SK-N-SH treated with all-trans-retinoic acid at 6 μM for 48 hours (cell line): Measurements from ENCODE around the gene SH2D6.
"Not testable (repeated sequence)": the region's sequence is repeated elsewhere in the genome, so short reads cannot be mapped to it uniquely, and the experiment has no call there.

Source experiments
- ATAC-seq: fragments of 200-7000 bp; cut with Tn5 transposase; 3 replicates; pipeline ENCODE4 v1.9.1; 2020; ENCODE audit warnings: mild to moderate bottlenecking, moderate library complexity
- ARNTL ChIP-seq: fragments of 450-650 bp; formaldehyde crosslinking; IDR thresholded peaks from 2 replicates; pipeline ENCODE4 v1.5.0; 2020; ENCODE audit warnings: low read depth, mild to moderate bottlenecking, moderate library complexity, borderline replicate concordance
- BACH2 ChIP-seq: fragments of 250-450 bp; sonication (Bioruptor Pico); IDR thresholded peaks from 2 replicates; pipeline ENCODE4 v1.9.0; 2021; ENCODE audit warnings: mild to moderate bottlenecking, borderline replicate concordance
- CREB5 ChIP-seq: fragments of 250-450 bp; sonication (Bioruptor Pico); IDR thresholded peaks from 2 replicates; pipeline ENCODE4 v1.5.1; 2020; ENCODE audit warnings: low read depth, mild to moderate bottlenecking, moderate library complexity
- CSRNP3 ChIP-seq: fragments of 250-450 bp; sonication (Bioruptor Pico); IDR thresholded peaks from 2 replicates; pipeline ENCODE4 v1.5.1; 2021; ENCODE audit warnings: mild to moderate bottlenecking, moderate library complexity
- ESRRG ChIP-seq: fragments of 250-450 bp; sonication (Bioruptor Pico); IDR thresholded peaks from 2 replicates; pipeline ENCODE4 v1.6.1; 2021; ENCODE audit warnings: mild to moderate bottlenecking
- GLIS3 ChIP-seq: fragments of 250-450 bp; sonication (Bioruptor Pico); IDR thresholded peaks from 2 replicates; pipeline ENCODE4 v1.5.0; 2020; ENCODE audit warnings: mild to moderate bottlenecking, moderate library complexity
- ISL1 ChIP-seq: fragments of 250-450 bp; sonication (Bioruptor Pico); IDR thresholded peaks from 2 replicates; pipeline ENCODE4 v2.1.2; 2022; ENCODE audit warnings: mild to moderate bottlenecking, moderate library complexity
- OSR1 ChIP-seq: fragments of 250-450 bp; sonication (Bioruptor Pico); IDR thresholded peaks from 2 replicates; pipeline ENCODE4 v1.8.0; 2022; ENCODE audit warnings: moderate library complexity, mild to moderate bottlenecking, inconsistent platforms
- PATZ1 ChIP-seq: fragments of 250-450 bp; sonication (Bioruptor Pico); IDR thresholded peaks from 2 replicates; pipeline ENCODE4 v1.8.0; 2020; ENCODE audit warnings: mild to moderate bottlenecking, moderate library complexity, borderline replicate concordance
- POU6F1 ChIP-seq: fragments of 250-450 bp; sonication (Bioruptor Pico); IDR thresholded peaks from 2 replicates; pipeline ENCODE4 v1.8.0; 2021; ENCODE audit warnings: low read depth, mild to moderate bottlenecking, moderate library complexity, borderline replicate concordance
- PPARA ChIP-seq: fragments of 250-450 bp; sonication (Bioruptor Pico); IDR thresholded peaks from 2 replicates; pipeline ENCODE4 v1.5.0; 2020; ENCODE audit warnings: mild to moderate bottlenecking, borderline replicate concordance
- RARB ChIP-seq: fragments of 250-450 bp; sonication (Bioruptor Pico); IDR thresholded peaks from 2 replicates; pipeline ENCODE4 v1.8.0; 2021; ENCODE audit warnings: mild to moderate bottlenecking, moderate library complexity
- SNAI2 ChIP-seq: fragments of 250-450 bp; sonication (Bioruptor Pico); IDR thresholded peaks from 2 replicates; pipeline ENCODE4 v1.5.0; 2020; ENCODE audit warnings: mild to moderate bottlenecking, moderate library complexity
- TOX ChIP-seq: fragments of 250-450 bp; sonication (Bioruptor Pico); IDR thresholded peaks from 2 replicates; pipeline ENCODE4 v1.8.0; 2021; ENCODE audit warnings: mild to moderate bottlenecking, moderate library complexity, borderline replicate concordance
- TSHZ2 ChIP-seq: fragments of 250-450 bp; sonication (Bioruptor Pico); IDR thresholded peaks from 2 replicates; pipeline ENCODE4 v1.5.0; 2020; ENCODE audit warnings: mild to moderate bottlenecking, moderate library complexity
- ZFP3 ChIP-seq: fragments of 250-450 bp; sonication (Bioruptor Pico); IDR thresholded peaks from 2 replicates; pipeline ENCODE4 v1.5.0; 2020; ENCODE audit warnings: mild to moderate bottlenecking, moderate library complexity
- ZFP30 ChIP-seq: fragments of 450-650 bp; formaldehyde crosslinking; IDR thresholded peaks from 2 replicates; pipeline ENCODE4 v1.5.0; 2022; ENCODE audit warnings: mild to moderate bottlenecking, moderate library complexity
- ZNF565 ChIP-seq: fragments of 450-650 bp; formaldehyde crosslinking; conservative IDR thresholded peaks from 2 replicates; pipeline ENCODE4 v1.5.0; 2020; ENCODE audit warnings: low read depth, mild to moderate bottlenecking, moderate library complexity
- ZNF8 ChIP-seq: fragments of 450-650 bp; formaldehyde crosslinking; IDR thresholded peaks from 2 replicates; pipeline ENCODE4 v1.5.0; 2020; ENCODE audit warnings: mild to moderate bottlenecking, moderate library complexity

The SH2D6 gene

GRCh38 chr2:85476624-85477023 lies 58.1 kb downstream of the SH2D6 start:
- ATAC-seq: no peak
- TF ChIP-seq TSHZ2 (CRISPR knock-in tag): no peak
- TF ChIP-seq PATZ1 (CRISPR knock-in tag): no peak
- TF ChIP-seq TOX (CRISPR knock-in tag): no peak
- no peak for TF ChIP-seq CSRNP3
- TF ChIP-seq BACH2 (CRISPR knock-in tag): no peak
- TF ChIP-seq RARB: no peak
- TF ChIP-seq ARNTL: no peak
- no peak for TF ChIP-seq POU6F1 (CRISPR knock-in tag)
- no peak for TF ChIP-seq OSR1 (CRISPR knock-in tag)
- no peak for TF ChIP-seq GLIS3
- no peak for TF ChIP-seq ESRRG (CRISPR knock-in tag)
- TF ChIP-seq ZNF565 (CRISPR knock-in tag): no peak
- no peak for TF ChIP-seq ZFP30 (CRISPR knock-in tag)
- no peak for TF ChIP-seq ZFP3 (CRISPR knock-in tag)
- no peak for TF ChIP-seq SNAI2
- TF ChIP-seq ZNF8: no peak
- TF ChIP-seq PPARA (CRISPR knock-in tag): no peak
- no peak for TF ChIP-seq ISL1 (CRISPR knock-in tag)
- TF ChIP-seq, all 23 proteins: peak for 0

GRCh38 chr2:85477884-85478283 lies 59.4 kb downstream of the SH2D6 start:
- TF ChIP-seq BACH2 (CRISPR knock-in tag) (no peak), ARNTL (no peak)

GRCh38 chr2:85481818-85482777 lies 63.6 kb downstream of the SH2D6 start:
- no peak for ATAC-seq
- no peak for TF ChIP-seq ARNTL
- no peak for TF ChIP-seq CSRNP3
- TF ChIP-seq SNAI2: no peak
- TF ChIP-seq PATZ1 (CRISPR knock-in tag): no peak
- no peak for TF ChIP-seq TOX (CRISPR knock-in tag)
- no peak for TF ChIP-seq POU6F1 (CRISPR knock-in tag)
- TF ChIP-seq CREB5 (CRISPR knock-in tag): no peak

More at GRCh38 chr2:85477884-85478283, 59.4 kb downstream of the SH2D6 start:
- ATAC-seq: no peak

GRCh38 chr2:85484615-85485014 lies 66.1 kb downstream of the SH2D6 start:
- ATAC-seq: not testable (repeated sequence)
